NCI-H2227 (cell line): ENCODE results near the gene EFCAB11.

Experiments
- DNase-seq: peaks from one replicate; lab custom pipeline; 2025; ENCODE audit not compliant: unreplicated experiment; lab: John Stamatoyannopoulos, UW

The EFCAB11 gene, protein sequence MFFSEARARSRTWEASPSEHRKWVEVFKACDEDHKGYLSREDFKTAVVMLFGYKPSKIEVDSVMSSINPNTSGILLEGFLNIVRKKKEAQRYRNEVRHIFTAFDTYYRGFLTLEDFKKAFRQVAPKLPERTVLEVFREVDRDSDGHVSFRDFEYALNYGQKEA

GRCh38 chr14:89954070-89955021 is at the start of gene EFCAB11:
Gene EFCAB11 (minus strand): TSS chr14:89954730. CDS start chr14:89954660, 70 bp downstream.
- peak; percentile 98 for DNase-seq

DNA sequence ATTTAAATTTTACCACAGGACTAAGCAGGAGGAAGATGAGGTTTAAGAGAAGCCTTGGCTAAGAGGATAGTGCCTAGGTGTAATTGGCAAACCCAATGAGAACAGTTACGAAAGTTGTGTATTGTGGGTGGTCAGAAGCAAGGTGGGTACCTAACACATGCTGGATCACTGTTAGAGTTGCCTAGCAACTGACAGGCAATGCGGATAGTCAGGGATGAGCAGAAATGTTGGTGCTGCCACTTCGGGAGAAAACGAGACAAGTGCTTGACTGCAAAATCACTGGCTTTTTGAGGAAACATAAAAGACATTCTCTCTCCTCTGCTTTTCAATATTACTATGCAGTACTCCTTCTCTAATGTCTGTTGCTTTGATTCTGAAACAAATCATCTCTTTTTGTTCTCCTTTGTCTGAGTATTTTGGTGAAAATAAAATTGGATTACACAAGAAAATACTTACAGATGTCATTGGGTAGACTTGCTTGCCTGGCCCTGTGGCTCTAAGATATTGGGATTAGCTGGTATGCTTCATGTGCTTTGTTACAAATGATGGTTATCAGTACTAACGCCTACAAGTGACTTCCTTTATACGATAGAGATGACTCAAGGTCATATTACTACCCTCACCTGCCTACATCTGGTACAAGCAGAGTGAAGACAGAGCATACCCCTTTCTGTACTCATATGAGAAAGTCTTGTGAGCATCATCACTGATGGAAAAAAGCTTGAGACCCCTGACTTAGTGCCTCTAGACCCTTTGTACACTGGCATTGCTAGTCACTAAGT is 49.2 kb upstream of the EFCAB11 start:
- DNase-seq = no peak

- no peak for DNase-seq
Measured at GRCh38 chr14:90000935-90001334, 46.4 kb upstream of the EFCAB11 start.

- DNase-seq = no peak
Measured at GRCh38 chr14:89996963-89997362, 42.4 kb upstream of the EFCAB11 start.

DNA sequence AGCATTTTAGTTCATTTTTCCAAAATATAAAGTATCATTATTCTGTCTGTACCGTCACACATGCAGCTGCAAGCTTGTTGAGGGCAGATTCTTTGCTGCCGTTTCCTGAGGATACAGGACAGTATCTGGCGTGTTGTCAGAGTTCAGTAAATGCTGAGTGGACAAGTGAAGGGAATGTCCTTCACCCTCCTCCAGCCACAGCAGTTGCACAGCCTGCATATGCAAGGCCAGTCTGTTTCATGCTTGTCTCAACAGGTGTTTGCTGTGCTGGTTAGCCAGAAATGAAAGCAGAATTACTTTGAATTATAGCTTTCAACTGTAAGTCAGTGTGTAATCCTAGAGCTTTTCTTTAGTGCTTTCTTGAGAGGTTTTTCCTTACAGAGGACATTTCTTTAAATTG is 37.7 kb upstream of the EFCAB11 start:
- DNase-seq = no peak

DNA sequence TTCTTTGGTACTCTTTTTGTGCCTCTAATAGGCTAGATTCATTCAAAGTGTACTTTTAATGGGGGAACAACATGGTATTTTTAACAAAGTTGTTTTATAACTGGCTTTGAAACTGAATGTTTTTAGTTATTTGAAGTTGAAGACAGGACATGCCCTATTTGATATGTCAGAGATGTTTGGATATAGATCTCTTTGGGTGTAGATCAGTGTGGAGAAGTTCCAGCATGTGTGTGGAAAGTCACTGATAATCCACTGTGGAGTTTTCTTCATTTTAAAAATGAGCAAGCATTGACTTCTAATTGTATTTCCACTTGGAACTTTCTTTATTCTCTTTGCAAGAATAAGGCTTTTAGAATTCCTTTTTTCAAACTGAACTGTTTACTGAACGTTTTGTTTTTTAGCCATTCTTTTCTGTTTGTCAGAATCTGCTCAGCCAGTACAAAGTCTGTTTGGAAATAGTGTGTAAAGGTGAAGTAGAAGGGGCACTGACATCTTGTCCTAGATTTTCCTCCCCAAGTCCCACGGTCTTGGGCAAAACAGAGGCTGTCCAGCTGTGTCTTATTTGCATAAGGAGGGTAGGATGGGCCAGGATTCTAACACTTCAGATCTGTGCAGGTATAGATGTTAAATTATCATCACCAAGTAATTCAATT is 36.2 kb upstream of the EFCAB11 start:
- no peak for DNase-seq

- DNase-seq = no peak
Measured at GRCh38 chr14:89990218-89990617, 35.7 kb upstream of the EFCAB11 start.

- no peak for DNase-seq
Measured at GRCh38 chr14:89988787-89989186, 34.3 kb upstream of the EFCAB11 start.

DNA sequence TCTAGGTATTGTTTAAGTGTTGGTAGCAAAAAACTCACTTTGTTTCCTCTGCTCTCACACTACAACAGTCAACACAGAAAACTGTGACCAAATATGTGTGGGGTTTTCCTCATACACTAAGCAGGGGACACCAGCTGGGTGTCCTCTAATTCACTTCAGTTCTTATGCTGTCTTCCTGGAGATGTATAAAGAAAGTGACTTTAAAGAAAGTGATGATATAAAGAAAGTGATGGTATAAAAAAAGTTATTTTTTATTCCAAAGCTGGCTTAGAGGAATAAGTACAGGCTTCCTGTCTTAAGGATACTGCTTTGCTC is 32.6 kb upstream of the EFCAB11 start:
- no peak for DNase-seq

- no peak for DNase-seq
Measured at GRCh38 chr14:89986462-89987160, 32.1 kb upstream of the EFCAB11 start.

- no peak for DNase-seq
Measured at GRCh38 chr14:89983375-89983774, 28.8 kb upstream of the EFCAB11 start.

DNA sequence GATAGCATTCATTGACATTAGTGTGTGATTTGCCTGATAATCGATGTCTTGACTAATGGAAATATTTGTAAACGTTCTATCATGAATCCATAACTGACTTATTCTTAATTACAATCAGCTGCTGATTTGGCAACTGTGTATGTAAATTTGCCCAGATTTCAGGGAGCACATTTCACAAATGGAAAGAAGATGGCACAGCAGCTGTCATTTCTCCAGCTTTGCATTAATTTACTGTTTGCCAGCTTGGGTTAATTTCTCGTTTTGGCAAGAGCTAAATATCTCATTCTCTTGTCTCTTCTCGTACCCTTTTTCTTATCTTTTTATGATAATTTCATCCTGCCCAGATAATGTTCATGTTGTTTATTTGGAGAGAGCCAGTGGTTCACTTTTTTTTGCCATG is 24.1 kb upstream of the EFCAB11 start:
- DNase-seq = no peak

- DNase-seq = no peak
Measured at GRCh38 chr14:89977668-89978067, 23.1 kb upstream of the EFCAB11 start.

- peak; percentile 75 for DNase-seq
Measured at GRCh38 chr14:89973234-89973823, 18.8 kb upstream of the EFCAB11 start.

DNA sequence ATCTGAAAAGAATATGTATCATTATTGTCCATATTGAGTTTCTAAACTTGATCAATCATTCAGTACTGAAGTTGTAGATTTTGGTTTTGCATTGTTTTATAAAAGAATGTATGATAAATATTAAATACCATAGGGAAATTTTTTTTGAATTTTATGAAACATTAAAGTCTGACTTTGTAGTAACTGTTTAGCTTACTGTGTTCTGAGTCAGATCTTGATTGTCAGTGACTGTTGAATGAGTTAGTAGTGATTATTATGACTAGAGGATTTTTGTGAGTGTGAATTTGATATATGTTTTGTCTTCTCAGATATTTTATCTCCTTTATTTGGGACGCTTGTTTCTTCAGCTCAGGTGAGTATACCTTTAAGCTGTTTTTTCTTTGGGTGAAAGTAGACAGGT is 11.3 kb upstream of the EFCAB11 start:
- no peak for DNase-seq

- no peak for DNase-seq
Measured at GRCh38 chr14:89963288-89963978, 8.9 kb upstream of the EFCAB11 start.

- DNase-seq = no peak
Measured at GRCh38 chr14:89960914-89961313, 6.4 kb upstream of the EFCAB11 start.

DNA sequence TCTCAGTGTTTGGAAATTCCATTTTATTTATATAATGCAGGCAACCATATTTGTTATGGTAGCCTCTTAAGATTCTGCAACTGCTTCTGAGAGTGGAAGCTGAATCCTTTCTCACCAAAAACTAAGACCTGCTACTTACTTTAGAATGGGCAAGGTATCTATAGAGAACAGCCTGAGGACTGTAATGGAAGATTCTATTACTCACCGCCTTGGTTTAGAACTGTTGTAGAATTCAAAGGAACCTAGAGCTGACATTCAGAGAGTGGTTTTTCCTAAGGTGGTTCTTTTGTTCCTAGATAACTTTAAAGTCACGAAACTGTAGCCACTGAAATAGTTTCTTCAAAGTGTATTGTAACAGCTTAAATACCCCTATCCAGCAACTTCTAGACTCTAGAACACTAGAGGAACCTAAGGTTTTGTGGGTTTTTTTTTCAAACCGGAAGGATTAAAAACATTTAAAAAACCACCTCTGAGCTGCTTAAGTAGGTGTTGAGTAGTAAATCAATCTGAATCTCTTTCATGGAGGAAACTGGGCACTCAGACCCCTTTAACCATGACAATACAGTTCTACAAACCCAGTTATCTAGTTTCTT is 5.4 kb upstream of the EFCAB11 start:
- DNase-seq = no peak

GRCh38 chr14:89958966-89959365 is 4.4 kb upstream of the EFCAB11 start:
- no peak for DNase-seq
